ENCODE data around the gene PHOX2A.

DNA sequence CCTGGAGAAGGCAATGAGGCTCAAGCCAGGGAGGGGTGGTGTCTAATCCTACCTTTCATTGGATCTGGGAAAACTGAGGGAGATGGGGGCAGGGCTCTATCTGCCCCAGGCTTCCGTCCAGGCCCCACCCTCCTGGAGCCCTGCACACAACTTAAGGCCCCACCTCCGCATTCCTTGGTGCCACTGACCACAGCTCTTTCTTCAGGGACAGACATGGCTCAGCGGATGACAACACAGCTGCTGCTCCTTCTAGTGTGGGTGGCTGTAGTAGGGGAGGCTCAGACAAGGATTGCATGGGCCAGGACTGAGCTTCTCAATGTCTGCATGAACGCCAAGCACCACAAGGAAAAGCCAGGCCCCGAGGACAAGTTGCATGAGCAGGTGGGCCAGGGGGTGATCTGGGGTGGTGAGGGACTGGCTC is 52.0 kb downstream of the PHOX2A start, which contains the start of gene FOLR1:
- TF ChIP-seq EZH2 (IDR thresholded peaks at IDR 0.05; ENCODE audit: borderline replicate concordance, low read depth, low read length, poor library complexity, severe bottlenecking), result no peak
- TF ChIP-seq, protein P1, sequence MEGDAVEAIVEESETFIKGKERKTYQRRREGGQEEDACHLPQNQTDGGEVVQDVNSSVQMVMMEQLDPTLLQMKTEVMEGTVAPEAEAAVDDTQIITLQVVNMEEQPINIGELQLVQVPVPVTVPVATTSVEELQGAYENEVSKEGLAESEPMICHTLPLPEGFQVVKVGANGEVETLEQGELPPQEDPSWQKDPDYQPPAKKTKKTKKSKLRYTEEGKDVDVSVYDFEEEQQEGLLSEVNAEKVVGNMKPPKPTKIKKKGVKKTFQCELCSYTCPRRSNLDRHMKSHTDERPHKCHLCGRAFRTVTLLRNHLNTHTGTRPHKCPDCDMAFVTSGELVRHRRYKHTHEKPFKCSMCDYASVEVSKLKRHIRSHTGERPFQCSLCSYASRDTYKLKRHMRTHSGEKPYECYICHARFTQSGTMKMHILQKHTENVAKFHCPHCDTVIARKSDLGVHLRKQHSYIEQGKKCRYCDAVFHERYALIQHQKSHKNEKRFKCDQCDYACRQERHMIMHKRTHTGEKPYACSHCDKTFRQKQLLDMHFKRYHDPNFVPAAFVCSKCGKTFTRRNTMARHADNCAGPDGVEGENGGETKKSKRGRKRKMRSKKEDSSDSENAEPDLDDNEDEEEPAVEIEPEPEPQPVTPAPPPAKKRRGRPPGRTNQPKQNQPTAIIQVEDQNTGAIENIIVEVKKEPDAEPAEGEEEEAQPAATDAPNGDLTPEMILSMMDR (conservative IDR thresholded peaks at IDR 0.05; ENCODE audit: low read depth, low read length), result no peak

Data from A673 (cell line).